H1 (cell line): ENCODE measurements around the gene DUSP10. TPM values are rescaled to one million over a fixed set of nuclear protein-coding genes. Genes with fewer than 3 reads are reported as not detected.

Source experiments
- CBX5 ChIP-seq: fragments of 300-800, 300-1000 bp; sonication (generic); IDR thresholded peaks from 2 replicates; pipeline ENCODE4 v1.7.1; 2016; ENCODE audit warnings: antibody characterized with exemption, low read length, low read depth
- CHD1 ChIP-seq: IDR thresholded peaks from 2 replicates; pipeline ENCODE4 v1.6.1; 2012; ENCODE audit warnings: low read depth, low read length, improper control_type of control experiment
- EGR1 ChIP-seq: IDR thresholded peaks from 2 replicates; pipeline ENCODE4 v1.6.1; 2011; ENCODE audit warnings: low read depth, low read length, borderline replicate concordance
- EP300 ChIP-seq, 2 experiments: IDR thresholded peaks; 1 replicate in 1 of 2; 2 replicates in 1 of 2; pipeline ENCODE4 v1.6.1; 2011 to 2012; ENCODE audit warnings: low read depth in 2 of 2, low read length in 2 of 2, mild to moderate bottlenecking in 2 of 2, borderline replicate concordance in 1 of 2, inconsistent platforms in 1 of 2, moderate library complexity in 1 of 2
- EZH2 ChIP-seq: fragments of 200-600 bp; sonication (generic); IDR thresholded peaks from 2 replicates; pipeline ENCODE4 v1.7.1; 2012; ENCODE audit warnings: low read depth, mild to moderate bottlenecking, moderate library complexity, low read length, inconsistent platforms; ENCODE audit not compliant: severe bottlenecking
- KDM1A ChIP-seq: fragments of 200-600, 300-600 bp; sonication (generic); IDR thresholded peaks from 2 replicates; pipeline ENCODE4 v1.7.1; 2016; ENCODE audit warnings: mild to moderate bottlenecking, low read length, borderline replicate concordance
- MAFK ChIP-seq: IDR thresholded peaks from 2 replicates; pipeline ENCODE4 v1.6.1; 2012; ENCODE audit warnings: low read depth, mild to moderate bottlenecking, improper control_type of control experiment, low read length
- POLR2AphosphoS5 ChIP-seq: IDR thresholded peaks from 2 replicates; pipeline ENCODE4 v1.6.1; 2011; ENCODE audit warnings: low read depth, low read length
- SAP30 ChIP-seq: fragments of 300-600 bp; sonication (generic); IDR thresholded peaks from 2 replicates; pipeline ENCODE4 v1.7.1; 2012; ENCODE audit warnings: low read length, moderate library complexity, mild to moderate bottlenecking, inconsistent platforms; ENCODE audit not compliant: insufficient read depth, insufficient replicate concordance
- SIX5 ChIP-seq: IDR thresholded peaks from 2 replicates; pipeline ENCODE4 v1.6.1; 2011; ENCODE audit warnings: mild to moderate bottlenecking, low read depth, low read length
- TAF7 ChIP-seq: optimal IDR thresholded peaks from 2 replicates; pipeline ENCODE3; 2011; ENCODE audit warnings: low read depth, mild to moderate bottlenecking, inconsistent platforms, low read length, moderate library complexity, borderline replicate concordance
- TCF12 ChIP-seq: IDR thresholded peaks from 2 replicates; pipeline ENCODE4 v1.6.1; 2011; ENCODE audit warnings: low read depth, mild to moderate bottlenecking, low read length
- TEAD4 ChIP-seq: IDR thresholded peaks from 2 replicates; pipeline ENCODE4 v1.6.1; 2012; ENCODE audit warnings: low read depth, low read length, inconsistent platforms, mixed read lengths
- polyA plus RNA-seq, 7 experiments: library from polyadenylated mRNA; depleted of rRNA in 3 of 7; stranded (reverse) in 5 of 7; unstranded in 2 of 7; fragments of >200 nt in 5 of 7; fragments of 200-250 nt in 2 of 7; gene quantifications; 1 replicate in 5 of 7; 2 replicates in 1 of 7; 4 replicates in 1 of 7; pipeline versions ENCODE4 v1.2.1 to v1.2.3, GENCODE V29; 2011 to 2013; ENCODE audit warnings: missing spikeins in 2 of 7, mixed read lengths in 2 of 7
- total RNA-seq: library from RNA; stranded (reverse); fragmentation: NEBNext Ultra II Directional; extraction: Animal tissue kit (Norgen Biotek cat#: 25700); gene quantifications from 2 replicates; pipeline ENCODE4 v1.2.1, GENCODE V29; 2021
- TF ChIP-seq, protein P1 (sequence below): IDR thresholded peaks from 2 replicates; pipeline ENCODE4 v1.6.1; 2011; ENCODE audit warnings: low read length, improper control_type of control experiment
- TF ChIP-seq, protein P2 (sequence below): IDR thresholded peaks from 2 replicates; pipeline ENCODE4 v1.6.1; 2011; ENCODE audit warnings: low read depth, mild to moderate bottlenecking, low read length; ENCODE audit not compliant: insufficient read depth

The DUSP10 gene
- total and polyA plus RNA-seq, 2 of the 8 experiments (the other 6 are each of a cell fraction or from before 2014, with no cell fraction given), result 1.2 TPM

DNA sequence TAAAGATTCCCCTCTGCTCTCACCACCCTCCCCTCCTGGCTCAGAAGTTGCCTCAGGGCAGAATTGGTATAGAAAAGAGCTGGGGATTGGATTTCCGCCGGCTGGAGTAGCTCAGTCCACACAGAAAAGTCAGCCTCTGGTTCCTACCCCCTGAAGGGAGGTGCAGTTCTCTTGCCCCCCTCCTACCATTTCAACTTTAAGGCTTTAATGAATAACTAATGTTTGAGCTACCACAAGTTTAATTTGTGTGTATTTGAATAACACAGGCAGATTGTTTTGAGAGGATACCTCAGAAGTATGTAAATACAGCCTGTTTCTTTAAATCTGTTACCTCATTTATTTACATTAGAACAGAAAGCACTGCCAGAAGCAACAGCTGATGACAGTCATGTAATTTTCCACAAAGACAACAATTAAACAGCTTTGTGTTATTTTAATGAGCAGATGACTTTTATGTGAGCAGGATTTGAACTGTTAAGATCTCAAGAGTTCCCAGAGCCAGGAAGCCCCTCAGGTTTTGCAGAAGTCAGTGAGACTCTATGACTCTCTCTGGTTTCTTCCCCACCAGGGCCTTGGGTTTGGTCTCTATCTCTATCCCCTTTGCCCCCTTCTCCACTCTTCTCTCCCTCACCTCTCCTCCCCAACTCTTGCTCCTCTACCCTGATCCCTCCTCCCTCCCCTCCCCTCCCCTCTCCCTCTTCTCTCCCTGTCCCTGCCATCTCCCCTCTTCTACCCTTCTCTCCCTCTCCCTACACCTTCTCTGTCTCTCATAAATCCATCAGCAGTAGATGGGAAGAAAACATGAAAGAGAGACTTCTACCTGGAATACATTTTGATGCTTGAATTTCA is 26.3 kb downstream of the DUSP10 start (continued):
- TF ChIP-seq POLR2AphosphoS5 (no peak), CBX5 (no peak), KDM1A (no peak), TCF12 (no peak), CHD1 (no peak), SIX5 (no peak), EP300 (IDR thresholded peaks at IDR 0.05; ENCODE audit: borderline replicate concordance in 1 of 2, low read depth in 2 of 2, low read length in 2 of 2) (peak in 1 of 2 experiments; percentile 55; a peak in 1 of 3 replicates), SAP30 (no peak), EZH2 (no peak), TEAD4 (no peak), MAFK (no peak), TAF7 (no peak), EGR1 (no peak)
- TF ChIP-seq, protein P1, sequence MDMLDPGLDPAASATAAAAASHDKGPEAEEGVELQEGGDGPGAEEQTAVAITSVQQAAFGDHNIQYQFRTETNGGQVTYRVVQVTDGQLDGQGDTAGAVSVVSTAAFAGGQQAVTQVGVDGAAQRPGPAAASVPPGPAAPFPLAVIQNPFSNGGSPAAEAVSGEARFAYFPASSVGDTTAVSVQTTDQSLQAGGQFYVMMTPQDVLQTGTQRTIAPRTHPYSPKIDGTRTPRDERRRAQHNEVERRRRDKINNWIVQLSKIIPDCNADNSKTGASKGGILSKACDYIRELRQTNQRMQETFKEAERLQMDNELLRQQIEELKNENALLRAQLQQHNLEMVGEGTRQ, result no peak
- TF ChIP-seq, protein P2, sequence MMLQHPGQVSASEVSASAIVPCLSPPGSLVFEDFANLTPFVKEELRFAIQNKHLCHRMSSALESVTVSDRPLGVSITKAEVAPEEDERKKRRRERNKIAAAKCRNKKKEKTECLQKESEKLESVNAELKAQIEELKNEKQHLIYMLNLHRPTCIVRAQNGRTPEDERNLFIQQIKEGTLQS, result no peak
